ENCODE data around the gene JOSD2. TPM values are rescaled to one million over a fixed set of nuclear protein-coding genes. Genes with fewer than 3 reads are reported as not detected.

Gene JOSD2
- total RNA-seq, 1 donor from 2014 or later: 40.0 TPM

DNA sequence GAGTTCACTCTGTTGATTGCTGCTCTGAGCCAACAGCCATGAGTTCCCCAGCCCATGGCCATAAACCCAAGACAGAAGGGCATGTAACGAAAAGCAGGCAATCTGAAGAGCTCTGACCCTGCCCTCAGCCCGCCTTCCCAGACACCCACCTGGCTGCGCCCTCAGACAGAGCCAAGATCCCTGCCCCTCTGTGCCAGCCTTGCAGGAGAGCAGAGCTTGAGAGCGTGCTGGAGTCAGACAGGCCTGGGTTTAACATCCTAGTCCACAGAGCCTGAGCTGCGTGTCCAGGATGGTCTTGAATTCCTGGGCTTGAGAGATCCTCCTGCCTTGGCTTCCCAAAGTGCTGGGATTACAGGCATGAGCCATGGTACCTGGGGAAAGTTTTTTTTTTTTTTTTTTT, 53.7 kb downstream of the JOSD2 start:
- intact Hi-C loops (cut with micrococcal nuclease): no loop called here

Other genes with a start within 250 kb of the JOSD2 start
- 16.0 and 17.2 TPM in 2 replicates for gene KCNC3, start 181.8 kb downstream of the JOSD2 start, total RNA-seq
- 8.3 and 10.4 TPM in 2 replicates for gene NAPSA, start 145.6 kb downstream of the JOSD2 start, total RNA-seq
- 67.4 and 72.1 TPM in 2 replicates for gene NR1H2, start 134.7 kb downstream of the JOSD2 start, total RNA-seq
- gene POLD1, start 126.8 kb downstream of the JOSD2 start, total RNA-seq: 105 and 120 TPM in 2 replicates
- gene SPIB, start 92.3 kb downstream of the JOSD2 start, total RNA-seq: 0.86 and 0.95 TPM in 2 replicates
- 0.44 and 0.76 TPM in 2 replicates for gene MYBPC2, start 78.3 kb downstream of the JOSD2 start, total RNA-seq
- 81.8 and 81.9 TPM in 2 replicates for gene EMC10, start 34.7 kb downstream of the JOSD2 start, total RNA-seq
- 0.22 and 0.37 TPM in 2 replicates for gene GARIN5A, start 34.3 kb downstream of the JOSD2 start, total RNA-seq
- gene ASPDH, start 2.7 kb upstream of the JOSD2 start, total RNA-seq: not detected in 2 replicates
- not detected in 2 replicates for gene LRRC4B, start 57.2 kb upstream of the JOSD2 start, total RNA-seq
- gene SYT3, start 128.7 kb upstream of the JOSD2 start, total RNA-seq: not detected in 2 replicates
- gene C19orf81, start 138.3 kb upstream of the JOSD2 start, total RNA-seq: not detected in 2 replicates
- gene SHANK1, start 208.6 kb upstream of the JOSD2 start, total RNA-seq: not detected in 2 replicates
- 0.80 and 0.93 TPM in 2 replicates for gene CLEC11A, start 212.2 kb upstream of the JOSD2 start, total RNA-seq